HT-29 (cell line): ENCODE results near the gene SEC22B. TPM values are rescaled to one million over a fixed set of nuclear protein-coding genes. Genes with fewer than 3 reads are reported as not detected.
A peak's percentile ranks its signal among the peaks of the same experiment; 100 is the strongest.
"Not testable (repeated sequence)": the region's sequence is repeated elsewhere in the genome, so short reads cannot be mapped to it uniquely, and the experiment has no call there.

ENCODE experiments used
- DNase-seq: peaks from one replicate; pipeline ENCODE4 v3.0.0-alpha.2; 2015; ENCODE audit warnings: low spot score
- total RNA-seq: library from RNA; depleted of rRNA; stranded (reverse); fragments of >200 nt; shearing (Covaris generic); gene quantifications from 2 replicates; pipeline ENCODE4 v1.2.3, GENCODE V29; 2014

The SEC22B gene
- total RNA-seq, 1 experiment from 2014 or later = 7.8 TPM

DNA sequence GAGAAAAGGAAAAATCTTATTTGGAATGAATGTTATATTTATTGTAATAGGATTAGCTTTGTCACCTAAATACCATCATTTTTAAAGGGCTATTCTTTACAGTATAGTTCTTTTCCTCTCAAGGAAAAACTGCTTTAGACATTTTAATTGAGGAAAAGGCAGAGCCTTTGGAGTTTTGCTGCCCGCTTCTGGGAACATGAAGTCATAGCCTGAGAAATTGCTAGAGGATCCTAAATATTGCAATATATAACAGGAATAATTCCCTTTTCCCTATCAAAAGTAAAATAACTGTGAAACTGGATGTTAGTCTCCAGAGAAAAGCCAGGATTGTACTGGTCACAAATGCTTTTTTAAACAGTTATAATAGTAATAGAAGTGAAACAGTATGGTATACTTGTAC, 30.5 kb downstream of the SEC22B start:
- DNase-seq = not testable (repeated sequence)

- DNase-seq = not testable (repeated sequence)
Observed at GRCh38 chr1:120144626-120145025, 31.7 kb downstream of the SEC22B start.

DNA sequence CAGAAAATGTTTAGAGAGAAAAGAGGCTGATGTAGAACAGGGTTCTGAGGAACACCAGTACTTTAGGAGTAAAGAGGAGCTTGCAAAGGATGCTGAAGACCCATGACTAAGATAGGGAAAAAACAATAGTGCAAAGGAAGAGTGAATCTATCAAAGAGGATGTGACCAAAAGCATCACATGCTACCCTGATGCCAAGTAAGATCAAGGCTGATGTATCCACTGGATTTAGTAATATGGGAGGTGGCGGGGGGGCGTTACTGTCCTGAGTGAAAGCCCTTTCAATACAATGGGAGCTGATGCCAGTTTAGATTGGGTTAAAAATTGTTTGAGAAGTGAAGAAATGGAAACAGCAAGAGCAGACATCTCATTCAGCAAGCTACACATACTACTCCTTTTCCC, 32.2 kb downstream of the SEC22B start:
- not testable (repeated sequence) for DNase-seq

- not testable (repeated sequence) for DNase-seq
Observed at GRCh38 chr1:120143334-120143733, 33.0 kb downstream of the SEC22B start.

DNA sequence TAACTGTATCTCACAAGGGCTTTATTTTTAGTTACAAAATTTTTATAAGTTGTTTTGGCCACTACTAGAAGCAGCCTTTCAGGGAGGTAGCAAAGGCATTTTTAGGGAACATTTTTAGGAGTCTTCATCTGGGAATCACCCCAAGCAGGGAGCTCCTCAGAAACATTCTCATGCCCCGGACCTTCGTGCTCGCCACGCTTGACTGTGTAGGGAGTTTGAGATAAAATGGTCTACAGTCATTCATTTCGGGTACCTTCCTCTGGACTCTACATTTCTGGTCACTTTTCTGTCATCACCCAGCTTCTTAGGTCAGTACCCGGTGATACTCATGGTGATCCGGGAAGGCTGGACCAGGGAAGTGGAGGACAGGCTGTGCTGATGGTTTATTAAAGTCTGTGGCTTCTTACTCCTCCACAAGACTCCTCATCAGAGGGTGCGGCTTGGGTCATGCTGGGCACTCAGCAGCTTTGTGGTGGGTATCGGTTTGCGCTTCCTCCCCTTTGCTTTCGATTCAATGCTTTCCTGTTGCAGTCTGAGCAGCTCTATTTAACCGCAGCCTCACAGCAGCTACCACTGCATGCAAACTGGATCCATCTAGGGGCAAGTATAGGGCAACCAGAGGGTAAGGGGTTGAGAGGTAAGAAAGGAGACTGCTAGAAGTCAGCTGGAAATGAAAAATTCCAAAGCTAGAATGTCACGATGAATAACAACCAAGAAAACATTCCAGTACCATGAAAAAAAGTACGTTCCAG, 33.6 kb downstream of the SEC22B start:
- DNase-seq = not testable (repeated sequence)

- DNase-seq = not testable (repeated sequence)
Observed at GRCh38 chr1:120141865-120142264, 34.5 kb downstream of the SEC22B start.

DNA sequence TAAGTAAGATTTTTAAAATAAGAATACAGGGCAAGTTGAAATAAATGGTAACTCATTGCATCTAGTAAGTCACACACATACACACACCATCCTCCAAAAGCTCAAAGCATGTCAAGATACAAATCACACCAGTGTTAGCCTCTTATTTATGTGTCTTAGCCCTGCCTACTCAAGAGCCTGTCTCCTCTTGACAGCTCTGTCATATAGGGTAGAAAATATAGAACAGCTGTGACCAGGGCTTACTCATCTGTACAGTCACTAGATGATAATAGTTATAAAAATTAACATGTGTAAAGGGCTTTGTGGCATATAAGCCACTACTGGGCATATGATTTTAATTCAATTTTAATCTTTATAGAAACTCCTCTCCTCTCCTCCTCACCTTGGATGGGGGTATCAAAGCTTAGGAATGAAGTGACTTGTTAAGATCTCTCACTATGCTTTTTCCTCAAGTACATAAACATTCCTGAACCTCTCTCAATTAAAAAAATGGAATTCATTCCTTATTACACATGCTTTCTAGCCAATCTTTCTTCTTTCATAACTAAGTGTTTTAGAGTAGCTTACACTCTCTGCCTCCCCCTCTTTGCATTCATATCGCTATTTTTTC, 35.6 kb downstream of the SEC22B start:
- not testable (repeated sequence) for DNase-seq

DNA sequence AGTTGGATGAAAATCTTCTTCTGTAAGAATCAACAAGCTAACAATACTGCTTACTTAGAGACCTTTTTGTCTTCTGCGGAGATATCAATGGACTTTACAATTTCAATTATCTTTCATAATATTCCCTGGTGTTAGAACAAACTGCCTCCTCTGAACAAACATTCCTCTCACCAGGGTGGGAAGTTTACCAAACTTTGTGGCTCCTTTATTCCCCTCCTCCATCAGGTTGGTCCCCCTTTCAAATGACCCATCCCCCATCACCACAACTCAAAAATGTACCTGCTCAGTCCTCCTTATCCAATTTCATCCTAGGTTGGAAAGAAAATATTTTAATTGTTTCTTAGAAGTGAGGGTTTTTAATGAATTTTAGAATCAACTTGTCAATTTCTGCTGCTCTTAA, 40.2 kb downstream of the SEC22B start:
- DNase-seq = not testable (repeated sequence)

DNA sequence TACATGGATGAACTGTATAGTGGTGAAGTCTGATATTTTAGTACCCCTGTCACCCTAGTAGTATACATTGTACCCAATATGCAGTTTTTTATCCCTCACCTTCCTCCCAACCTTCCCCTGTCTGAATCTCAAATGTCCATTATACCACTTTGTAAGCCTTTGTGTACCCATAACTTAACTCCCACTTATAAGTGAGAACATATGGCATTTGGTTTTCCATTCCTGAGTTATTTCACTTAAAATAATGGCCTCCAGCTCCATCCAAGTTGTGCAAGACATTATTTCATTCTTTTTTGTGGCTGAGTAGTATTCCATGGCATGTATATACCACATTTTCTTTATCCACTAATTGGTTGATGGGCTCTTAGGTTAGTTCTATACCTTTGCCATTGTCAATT, 42.4 kb downstream of the SEC22B start:
- not testable (repeated sequence) for DNase-seq

DNA sequence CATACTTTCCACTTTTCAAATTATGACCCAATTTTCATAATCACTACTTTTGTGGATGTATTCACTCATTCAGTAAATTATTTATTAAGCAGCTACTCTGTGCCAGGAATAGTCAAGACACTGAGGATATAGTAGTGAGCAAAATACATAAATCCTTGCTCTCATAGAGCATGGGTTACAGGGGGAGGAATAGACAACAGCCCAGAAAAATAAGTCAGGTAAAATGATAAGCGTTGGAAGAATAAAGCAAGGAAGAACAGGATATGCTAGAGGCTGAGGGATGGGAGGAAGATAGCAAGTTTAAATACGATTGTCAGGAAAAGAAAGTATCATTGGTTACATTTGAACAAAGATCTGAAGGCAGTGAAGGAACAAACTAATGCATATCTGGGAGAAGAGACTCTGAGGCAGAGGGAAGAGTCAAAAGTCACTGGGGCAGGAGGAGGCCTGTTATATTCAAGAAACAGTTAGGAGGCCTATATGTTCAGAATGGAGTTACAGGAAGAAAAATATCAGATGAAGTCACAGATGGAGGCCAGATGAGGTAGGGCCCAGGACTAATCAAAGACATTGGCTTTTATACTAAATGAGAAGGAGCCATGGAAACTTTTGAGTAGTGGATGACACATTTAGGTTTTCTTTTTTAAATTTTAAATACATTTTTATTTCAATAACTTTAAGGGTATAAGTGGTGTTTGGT, 42.9 kb downstream of the SEC22B start:
- no peak for DNase-seq

- not testable (repeated sequence) for DNase-seq
Observed at GRCh38 chr1:120132406-120132763, 43.9 kb downstream of the SEC22B start.

- DNase-seq = peak; percentile 59
Observed at GRCh38 chr1:120131611-120132405, 44.5 kb downstream of the SEC22B start.

- DNase-seq = not testable (repeated sequence)
Observed at GRCh38 chr1:120127921-120128320, 48.4 kb downstream of the SEC22B start.

GRCh38 chr1:120126216-120126615, 50.1 kb downstream of the SEC22B start:
- DNase-seq = not testable (repeated sequence)

GRCh38 chr1:120124628-120125027, 51.7 kb downstream of the SEC22B start:
- not testable (repeated sequence) for DNase-seq

DNA sequence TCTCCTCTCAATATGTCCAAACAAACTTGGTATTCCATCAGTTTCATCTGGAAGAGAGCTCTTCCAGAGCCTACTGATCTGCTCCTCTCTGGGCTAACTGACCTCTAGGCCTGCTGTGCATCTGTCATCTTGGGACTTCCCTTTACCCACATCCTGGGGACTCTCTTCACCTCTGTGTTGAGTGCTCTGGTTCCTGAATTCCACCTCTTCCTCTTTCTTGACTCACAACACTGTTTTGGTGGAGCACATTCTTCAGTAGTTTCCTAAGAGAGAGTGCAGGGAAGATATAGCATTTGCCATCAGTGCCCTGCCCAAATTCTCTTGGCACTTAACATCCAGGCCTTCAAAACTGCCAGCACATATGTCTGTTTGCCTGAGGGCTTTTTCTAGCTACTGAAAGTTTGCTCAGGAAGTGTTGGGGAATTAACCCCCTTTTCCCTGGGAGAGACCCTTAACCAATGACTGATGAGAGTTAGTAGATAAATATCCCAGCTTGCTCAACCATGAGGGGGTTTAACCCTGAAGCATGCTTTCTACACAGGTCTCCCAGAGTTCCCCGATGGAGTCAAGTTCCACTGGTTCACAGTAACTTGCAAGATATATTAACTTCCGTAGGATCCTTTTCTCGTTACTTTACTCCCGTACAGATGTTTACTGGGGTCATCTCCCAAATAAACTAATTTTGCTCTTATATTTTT, 52.4 kb downstream of the SEC22B start:
- DNase-seq = not testable (repeated sequence)

- not testable (repeated sequence) for DNase-seq
Observed at GRCh38 chr1:120122262-120122893, 53.9 kb downstream of the SEC22B start.

DNA sequence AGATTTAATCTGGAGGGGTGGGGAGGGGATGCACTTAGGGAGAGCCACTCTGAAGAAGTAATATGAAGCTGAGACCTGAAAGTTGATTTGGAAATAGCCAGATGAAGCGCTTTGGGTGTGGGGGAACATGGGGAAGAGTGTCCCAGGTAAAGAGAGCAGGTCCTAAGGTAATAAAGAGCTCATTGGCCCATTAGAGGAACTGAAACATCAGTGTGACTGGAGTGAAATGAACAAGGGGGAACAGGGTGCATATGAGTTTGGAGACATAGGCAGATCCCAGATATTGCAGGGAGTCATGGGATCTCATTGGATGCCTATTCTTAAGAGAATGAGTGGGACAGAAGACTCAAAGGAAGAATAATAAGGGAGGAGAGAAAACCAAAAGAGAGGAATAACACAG, 54.5 kb downstream of the SEC22B start:
- DNase-seq = not testable (repeated sequence)

DNA sequence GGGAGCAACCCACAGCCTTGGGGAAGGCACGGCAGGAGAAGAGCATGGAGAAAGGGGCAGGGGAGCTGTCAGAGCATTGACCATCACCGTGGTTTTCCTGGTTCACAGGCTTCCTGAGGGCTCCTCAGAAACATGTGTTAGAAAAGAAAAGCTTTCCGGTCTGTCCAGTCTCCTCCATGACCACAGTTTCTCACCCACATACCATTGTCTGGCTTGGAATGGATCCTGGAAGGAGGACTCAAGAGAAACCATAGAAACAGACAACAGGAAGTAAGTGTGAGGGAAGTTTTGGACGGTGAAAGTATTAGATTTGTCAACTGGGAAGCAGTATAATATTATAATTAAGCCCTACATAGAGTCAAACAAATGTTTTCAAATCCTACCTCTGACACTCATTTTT, 55.8 kb downstream of the SEC22B start:
- not testable (repeated sequence) for DNase-seq

DNA sequence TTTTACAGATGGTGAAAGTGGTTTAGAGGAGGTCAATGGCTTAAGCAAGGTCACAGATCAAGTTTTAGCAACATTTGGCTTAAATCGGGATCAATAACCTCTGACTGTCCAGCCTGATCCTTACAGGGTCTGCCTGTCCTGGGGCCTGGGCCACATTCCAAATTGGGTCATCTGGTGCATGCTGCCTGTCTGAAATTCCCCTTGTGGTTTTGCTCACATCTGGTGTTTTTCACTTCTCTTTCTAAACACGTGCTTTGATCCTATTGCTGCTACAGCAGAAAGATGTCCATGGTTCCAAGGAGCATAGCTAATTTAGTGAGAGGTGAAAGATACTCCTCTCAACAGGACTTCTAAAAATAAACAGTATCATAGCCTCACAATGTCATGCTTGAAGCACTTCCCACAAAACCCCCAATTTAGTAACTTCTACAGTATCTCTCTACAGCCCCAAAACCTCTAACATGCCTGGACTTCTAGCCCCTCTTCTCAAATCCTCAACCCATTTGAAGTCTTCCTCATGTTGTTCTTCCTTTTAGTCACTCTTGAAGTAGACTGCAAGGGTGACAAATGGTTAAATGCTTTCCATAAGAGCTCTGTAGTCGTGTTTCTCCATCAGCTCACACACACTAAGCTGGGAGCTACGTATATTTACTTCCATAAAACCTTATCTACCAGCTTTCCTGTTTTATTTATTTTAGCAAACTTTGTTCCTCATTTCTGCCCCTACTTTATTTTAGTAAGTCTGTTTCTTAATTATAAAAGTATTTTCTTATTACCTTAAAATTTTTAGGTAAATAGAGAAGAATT, 58.7 kb downstream of the SEC22B start:
- not testable (repeated sequence) for DNase-seq
